PC-3 (cell line): Measurements from ENCODE around the gene ASAP3.

Source experiments
- CTCF ChIP-seq: fragments of 300-600 bp; sonication (generic); conservative IDR thresholded peaks from 2 replicates; pipeline ENCODE4 v1.5.1; 2017; ENCODE audit warnings: antibody characterized with exemption, low read depth, mild to moderate bottlenecking, low read length
- EZH2 ChIP-seq: fragments of 300-600 bp; sonication (generic); IDR thresholded peaks from one replicate; pipeline ENCODE4 v1.6.1; 2017; ENCODE audit warnings: antibody characterized with exemption, mild to moderate bottlenecking, low read length; ENCODE audit not compliant: unreplicated experiment

- TF ChIP-seq EZH2 (no peak), CTCF (no peak)
Observed at GRCh38 chr1:23401313-23401712, 82.7 kb downstream of the ASAP3 start.
